ENCODE data around the gene ADAMTS4. TPM values are rescaled to one million over a fixed set of nuclear protein-coding genes. Genes with fewer than 3 reads are reported as not detected.

ADAMTS4 gene
- total RNA-seq, 4 donors from 2014 or later: 1.3 to 2.6 (median 1.8) TPM

DNA sequence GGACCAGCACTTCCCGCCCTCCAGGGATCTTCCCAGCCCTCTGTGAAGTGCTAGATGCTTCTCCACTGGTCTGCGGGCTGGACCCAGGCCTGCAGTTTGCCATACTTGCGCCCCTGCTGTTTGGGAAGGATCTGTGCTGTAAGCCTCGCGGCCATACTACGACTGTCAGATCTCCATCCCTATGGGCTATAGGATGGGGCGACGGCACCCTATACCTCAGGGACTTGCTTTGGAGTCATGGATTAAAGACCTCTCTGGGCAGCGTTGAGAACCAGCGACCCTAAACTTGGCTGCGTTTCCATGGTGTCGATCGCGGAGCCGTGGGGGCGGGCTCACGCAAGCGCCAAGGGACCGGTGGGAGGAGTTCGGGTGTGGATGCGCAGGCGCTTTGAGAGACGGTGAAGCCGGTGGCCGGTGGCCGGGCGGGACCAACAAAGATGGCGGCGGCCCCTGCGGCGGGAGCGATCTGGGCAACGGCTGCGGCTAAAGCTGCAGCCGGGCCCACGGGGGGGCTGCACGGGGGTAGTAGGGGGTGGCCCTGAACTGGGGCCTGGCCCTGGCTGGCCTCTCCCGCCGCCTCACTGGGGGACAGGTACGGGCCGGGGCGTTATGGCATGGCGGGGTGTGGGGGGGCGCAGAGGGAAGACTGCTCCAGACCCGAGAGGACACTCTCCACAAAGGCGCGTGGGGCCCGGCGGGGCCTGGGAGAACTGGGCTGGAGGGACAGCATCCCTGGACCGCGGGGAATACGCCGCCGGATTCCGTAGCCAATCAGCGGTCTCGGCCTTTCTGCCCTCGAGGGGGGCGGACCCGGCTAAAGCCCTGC lies 39.6 kb downstream of the ADAMTS4 start, which contains the start of gene USP21:
USP21 (plus strand) TSS at position 414 of the 826 bp plus-strand sequence. CDS start 1,141 bp downstream, outside the sequence.
- Histone ChIP-seq H3K9me3 (no peaks in the 10 kb centered on the region), H3K27ac (peak within 1 kb of the TSS; percentile 87 to 96 (median 94)), H3K4me3 (peak within 1 kb of the TSS; percentile 77 to 99 (median 84)), H3K4me1 (peaks cover 17 to 63% (median 30%) of the 10 kb centered on the region in 3 donors), H3K27me3 (no peaks in the 10 kb centered on the region), H3K36me3 (peaks cover 0 to 58% (median 8%) of the 10 kb centered on the region in 3 donors)
- DNase-seq: peak; percentile 44
- peak in 1 of 4 donors; percentile 68 for TF ChIP-seq POLR2A (IDR thresholded peaks at IDR 0.05)
- TF ChIP-seq, protein P1, sequence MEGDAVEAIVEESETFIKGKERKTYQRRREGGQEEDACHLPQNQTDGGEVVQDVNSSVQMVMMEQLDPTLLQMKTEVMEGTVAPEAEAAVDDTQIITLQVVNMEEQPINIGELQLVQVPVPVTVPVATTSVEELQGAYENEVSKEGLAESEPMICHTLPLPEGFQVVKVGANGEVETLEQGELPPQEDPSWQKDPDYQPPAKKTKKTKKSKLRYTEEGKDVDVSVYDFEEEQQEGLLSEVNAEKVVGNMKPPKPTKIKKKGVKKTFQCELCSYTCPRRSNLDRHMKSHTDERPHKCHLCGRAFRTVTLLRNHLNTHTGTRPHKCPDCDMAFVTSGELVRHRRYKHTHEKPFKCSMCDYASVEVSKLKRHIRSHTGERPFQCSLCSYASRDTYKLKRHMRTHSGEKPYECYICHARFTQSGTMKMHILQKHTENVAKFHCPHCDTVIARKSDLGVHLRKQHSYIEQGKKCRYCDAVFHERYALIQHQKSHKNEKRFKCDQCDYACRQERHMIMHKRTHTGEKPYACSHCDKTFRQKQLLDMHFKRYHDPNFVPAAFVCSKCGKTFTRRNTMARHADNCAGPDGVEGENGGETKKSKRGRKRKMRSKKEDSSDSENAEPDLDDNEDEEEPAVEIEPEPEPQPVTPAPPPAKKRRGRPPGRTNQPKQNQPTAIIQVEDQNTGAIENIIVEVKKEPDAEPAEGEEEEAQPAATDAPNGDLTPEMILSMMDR (IDR thresholded peaks at IDR 0.05): peak in 4 of 6 experiments; percentile 17 to 43 (median 30)
- intact Hi-C loops (cut with DNase I): no loop called here
- 0 to 1% methylated on average over 1 to 32 of the region's 60 CpGs for WGBS, 2 donors

DNA sequence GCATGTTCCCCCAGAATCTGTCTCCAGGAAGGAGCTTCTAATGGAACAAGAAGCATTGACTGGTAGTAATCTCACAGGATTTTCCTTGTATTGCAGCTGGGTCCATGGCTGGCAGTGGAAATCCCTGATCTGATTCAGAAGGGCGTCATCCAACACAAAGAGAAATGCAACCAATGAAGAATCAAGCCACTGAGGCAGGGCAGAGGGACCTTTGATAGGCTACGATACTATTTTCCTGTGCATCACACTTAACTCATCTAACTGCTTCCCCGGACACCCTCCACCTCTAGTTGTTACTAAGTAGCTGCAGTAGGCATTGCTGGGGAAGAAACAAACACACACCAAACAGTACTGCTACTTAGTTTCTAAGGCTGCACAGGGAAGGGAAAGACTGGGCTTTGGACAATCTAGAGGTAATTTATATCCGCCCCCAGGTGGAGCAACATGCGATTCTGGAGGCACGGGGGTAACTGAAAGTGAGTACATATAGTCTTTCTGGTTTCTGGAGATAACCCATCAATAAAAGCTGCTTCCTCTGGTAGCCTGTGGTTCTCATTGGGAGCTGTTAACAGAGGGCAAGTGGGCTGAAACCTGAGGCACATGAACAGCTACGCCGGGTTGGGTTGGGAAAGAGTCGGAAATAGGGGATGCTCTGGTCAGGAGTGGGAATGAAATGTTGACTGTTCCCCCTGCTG lies 40.4 kb downstream of the ADAMTS4 start:
- no peaks in the 10 kb centered on the region for H3K27me3 ChIP-seq
- 29 to 44% methylated on average over 9 of the region's 9 CpGs for WGBS, 2 donors
- TF ChIP-seq, protein P1 (IDR thresholded peaks at IDR 0.05): no peak
- TF ChIP-seq POLR2A (IDR thresholded peaks at IDR 0.05): no peak
- H3K27ac ChIP-seq: peak overlapping the region; percentile 87 to 96 (median 94)
- H3K4me1 ChIP-seq: peaks cover 17 to 64% (median 30%) of the 10 kb centered on the region in 3 donors
- intact Hi-C loops (cut with DNase I): no loop called here
- H3K9me3 ChIP-seq: no peaks in the 10 kb centered on the region
- DNase-seq: no peak
- peaks cover 0 to 50% (median 8%) of the 10 kb centered on the region in 3 donors for H3K36me3 ChIP-seq
- peak overlapping the region; percentile 77 to 99 (median 84) for H3K4me3 ChIP-seq

DNA sequence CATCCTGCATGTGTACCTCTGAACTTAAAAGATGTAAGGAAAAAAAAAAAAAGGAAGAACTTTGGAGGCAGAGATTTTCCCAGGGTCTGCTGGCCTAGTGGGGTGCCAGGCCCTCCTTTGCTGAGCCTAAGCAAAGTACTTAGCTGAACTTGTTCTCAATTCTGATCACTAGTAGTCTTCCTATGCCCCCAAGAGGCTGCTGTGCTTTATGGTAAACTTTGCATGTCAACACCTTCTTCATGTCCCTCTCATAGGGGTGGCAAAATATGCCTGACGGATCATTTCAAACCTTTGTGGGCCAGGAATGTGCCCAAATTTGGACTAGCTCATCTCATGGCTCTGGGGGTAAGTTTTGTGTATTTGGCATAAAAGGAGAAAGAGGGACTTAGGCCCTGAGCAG lies 41.0 kb downstream of the ADAMTS4 start:
- Histone ChIP-seq H3K36me3 (peaks cover 0 to 44% (median 8%) of the 10 kb centered on the region in 3 donors), H3K27ac (no peak overlapping the region), H3K27me3 (no peaks in the 10 kb centered on the region), H3K9me3 (no peaks in the 10 kb centered on the region), H3K4me1 (peaks cover 17 to 69% (median 34%) of the 10 kb centered on the region in 3 donors), H3K4me3 (no peak overlapping the region)
- TF ChIP-seq, protein P1 (IDR thresholded peaks at IDR 0.05): no peak
- no peak for TF ChIP-seq POLR2A (IDR thresholded peaks at IDR 0.05)
- 100% methylated on average over 1 of the region's 1 CpG for WGBS, 2 donors
- no peak for DNase-seq
- intact Hi-C loops (cut with DNase I): no loop called here

DNA sequence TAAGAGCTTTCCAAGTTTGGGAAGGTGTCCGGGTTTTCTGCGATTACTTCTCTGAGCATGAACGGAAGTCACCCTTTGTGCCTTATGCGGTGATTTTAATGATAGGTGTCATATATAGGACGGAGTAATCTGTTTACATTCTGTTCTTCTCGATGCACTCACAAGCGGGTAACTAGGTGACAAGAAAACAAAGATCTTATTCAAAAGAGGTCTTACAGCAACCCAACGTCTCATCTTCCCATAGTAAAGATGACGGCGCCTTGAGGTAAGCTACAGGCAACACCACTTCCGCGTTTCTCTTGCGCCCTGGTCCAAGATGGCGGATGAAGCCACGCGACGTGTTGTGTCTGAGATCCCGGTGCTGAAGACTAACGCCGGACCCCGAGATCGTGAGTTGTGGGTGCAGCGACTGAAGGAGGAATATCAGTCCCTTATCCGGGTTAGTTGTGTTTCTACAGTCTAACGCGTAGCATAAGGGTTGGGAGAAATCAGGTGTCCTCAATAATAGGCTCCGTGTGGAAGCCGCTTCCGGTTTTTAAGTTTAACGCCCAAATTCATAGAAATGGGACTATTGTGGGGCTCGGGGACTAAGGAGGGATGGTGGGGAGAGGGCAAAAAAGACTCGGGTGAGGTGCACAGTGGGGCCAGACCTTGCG lies 45.0 kb downstream of the ADAMTS4 start, which contains the start of gene UFC1:
UFC1 (plus strand) TSS at position 297 of the 656 bp plus-strand sequence; CDS start at position 317, 20 bp downstream.
- DNase-seq: peak; percentile 54
- intact Hi-C loops (cut with DNase I): no loop called here
- H3K4me3 ChIP-seq: peak within 1 kb of the TSS; percentile 55 to 84 (median 72)
- peak in 1 of 4 donors; percentile 38 for TF ChIP-seq POLR2A (IDR thresholded peaks at IDR 0.05)
- TF ChIP-seq, protein P1 (IDR thresholded peaks at IDR 0.05): peak in 2 of 6 experiments; percentile 4 to 19
- no peaks in the 10 kb centered on the region for H3K27me3 ChIP-seq
- H3K27ac ChIP-seq: peak within 1 kb of the TSS; percentile 94 to 97 (median 94)
- H3K9me3 ChIP-seq: no peaks in the 10 kb centered on the region
- peaks cover 0 to 21% (median 8%) of the 10 kb centered on the region in 3 donors for H3K36me3 ChIP-seq
- 0 to 1% methylated on average over 25 to 32 of the region's 33 CpGs for WGBS, 2 donors
- H3K4me1 ChIP-seq: peaks cover 7 to 35% (median 10%) of the 10 kb centered on the region in 3 donors
